Head of caudate nucleus (tissue), 42 donors: Measurements from ENCODE around the gene SRL.
A peak's percentile ranks its signal among the peaks of the same experiment; 100 is the strongest.
"Not testable (repeated sequence)": the region's sequence is repeated elsewhere in the genome, so short reads cannot be mapped to it uniquely, and the experiment has no call there.

Source experiments
- DNase-seq, 42 donors: peaks; one replicate each; pipeline versions ENCODE4 v3.0.0 to v3.0.0-alpha.2; 2020 to 2021; ENCODE audit warnings: mixed read lengths in 7 of 42
- intact Hi-C: fragments of 100-400 bp; cut with DNase I; formaldehyde crosslinking; loops from one replicate; pipeline ENCODE4 v1.15.0; 2022

Gene SRL

GRCh38 chr16:4183237-4184037 lies 58.4 kb downstream of the SRL start:
- intact Hi-C loops: loop anchor here (5.0 to 10.0 kb wide), 2 partner anchors 66 to 71 kb away; partner anchors contain the start of gene ADCY9
- DNase-seq: peak; percentile 71 to 97 (median 90)

- DNase-seq: peak in 2 of 42 donors; percentile 35 to 46
- intact Hi-C loops: loop anchor here (5.0 to 10.0 kb wide), 2 partner anchors 65 to 72 kb away; partner anchors contain the start of gene ADCY9
These were observed 59.2 kb downstream of the SRL start for GRCh38 chr16:4182581-4183236.

- intact Hi-C loops: loop anchor here (5.0 to 10.0 kb wide), 2 partner anchors 63 to 74 kb away; partner anchors contain the start of gene ADCY9
- DNase-seq: no peak
These were observed 61.4 kb downstream of the SRL start for GRCh38 chr16:4180511-4180910.

DNA sequence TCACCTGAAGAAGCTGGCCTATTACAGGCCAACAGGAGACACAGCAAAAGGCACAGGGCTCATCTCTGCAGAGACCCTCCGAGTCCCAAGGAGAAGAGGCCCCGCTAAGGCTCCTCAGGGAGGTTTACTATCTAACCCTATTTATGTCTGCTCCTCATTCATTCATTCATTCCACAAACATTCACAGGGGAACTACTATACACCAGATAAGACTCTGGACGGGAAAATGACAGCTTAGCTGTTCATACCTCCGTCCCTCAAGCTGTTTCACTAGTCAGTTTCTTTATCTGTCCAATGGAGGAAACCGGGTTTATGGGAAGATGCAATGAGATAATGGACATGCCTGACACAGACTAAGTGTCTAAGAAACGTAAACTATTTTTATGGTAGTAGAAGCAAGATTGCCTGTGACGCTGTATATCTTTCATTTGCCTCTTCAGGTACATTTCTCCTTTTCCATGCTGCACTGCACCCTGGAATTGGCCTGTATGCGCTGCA lies 62.1 kb downstream of the SRL start:
- intact Hi-C loops: loop anchor here (5.0 to 10.0 kb wide), 2 partner anchors 63 to 75 kb away; partner anchors contain the start of gene ADCY9
- DNase-seq: no peak

DNA sequence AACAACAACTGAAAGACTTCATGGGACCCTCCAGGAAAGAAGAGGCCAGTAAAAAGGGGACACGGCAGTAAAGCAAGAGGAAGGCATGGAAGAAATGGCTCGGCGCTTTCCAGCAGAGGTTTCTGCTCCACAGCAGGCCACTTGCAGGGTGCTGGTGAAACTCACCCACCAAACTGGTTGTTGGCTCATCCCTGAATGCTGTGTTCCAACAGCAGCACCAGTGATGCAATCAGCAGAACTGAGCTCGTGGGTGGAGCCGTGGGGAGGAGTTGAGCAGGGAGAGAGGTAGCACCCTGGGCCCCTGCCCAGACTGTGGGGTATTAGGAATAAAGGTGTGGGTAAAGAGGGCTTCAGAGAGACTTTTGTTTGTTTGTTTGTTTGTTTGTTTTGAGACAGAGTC lies 62.9 kb downstream of the SRL start:
- intact Hi-C loops: no loop called here
- peak; percentile 20 to 89 (median 66) for DNase-seq

GRCh38 chr16:4178468-4179010 lies 63.3 kb downstream of the SRL start:
- no peak for DNase-seq
- intact Hi-C loops: no loop called here

GRCh38 chr16:4176906-4177417 lies 64.9 kb downstream of the SRL start:
- intact Hi-C loops: no loop called here
- peak; percentile 29 to 89 (median 66) for DNase-seq

- no peak for DNase-seq
- intact Hi-C loops: no loop called here
These were observed 66.0 kb downstream of the SRL start for GRCh38 chr16:4175849-4176248.

GRCh38 chr16:4172070-4172469 lies 69.8 kb downstream of the SRL start:
- intact Hi-C loops: no loop called here
- DNase-seq: no peak

- intact Hi-C loops: no loop called here
- no peak for DNase-seq
These were observed 72.5 kb downstream of the SRL start for GRCh38 chr16:4169415-4169814.

GRCh38 chr16:4166821-4167220 lies 75.1 kb downstream of the SRL start:
- intact Hi-C loops: no loop called here
- no peak for DNase-seq

DNA sequence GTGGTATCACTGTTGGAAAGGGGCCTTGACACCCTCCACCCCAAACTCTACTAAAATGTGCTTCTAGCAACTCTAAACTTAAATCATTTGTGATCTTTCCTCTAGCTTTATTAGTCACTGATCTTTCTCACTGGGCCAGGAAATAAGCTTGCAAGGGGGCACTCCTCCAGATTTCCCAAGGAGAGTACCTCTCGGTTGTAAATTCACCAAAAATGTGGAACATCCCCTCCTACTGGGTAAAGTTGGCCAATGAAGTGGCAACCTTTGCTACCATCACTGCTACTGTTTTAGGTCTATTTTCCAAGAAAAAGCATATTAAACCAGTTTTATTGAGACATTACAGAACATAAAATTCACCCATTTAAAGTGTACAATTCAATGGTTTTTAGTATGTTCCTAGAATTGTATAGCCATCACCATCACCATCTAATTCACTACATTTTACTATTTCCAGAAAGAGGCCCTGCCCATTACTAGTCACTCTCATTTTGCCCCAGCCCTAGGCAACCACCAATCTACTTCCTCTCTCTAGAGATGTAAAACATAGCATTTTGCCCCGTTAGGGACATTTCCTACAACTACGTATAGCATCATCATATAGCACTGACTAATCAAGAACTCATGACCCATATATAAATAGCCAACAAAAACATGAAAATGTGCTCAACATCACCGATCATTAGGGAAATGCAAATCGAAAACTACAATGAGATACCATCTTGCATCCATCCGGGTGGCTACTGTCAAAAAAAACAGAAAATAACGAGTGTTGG lies 81.0 kb downstream of the SRL start:
- intact Hi-C loops: no loop called here

DNA sequence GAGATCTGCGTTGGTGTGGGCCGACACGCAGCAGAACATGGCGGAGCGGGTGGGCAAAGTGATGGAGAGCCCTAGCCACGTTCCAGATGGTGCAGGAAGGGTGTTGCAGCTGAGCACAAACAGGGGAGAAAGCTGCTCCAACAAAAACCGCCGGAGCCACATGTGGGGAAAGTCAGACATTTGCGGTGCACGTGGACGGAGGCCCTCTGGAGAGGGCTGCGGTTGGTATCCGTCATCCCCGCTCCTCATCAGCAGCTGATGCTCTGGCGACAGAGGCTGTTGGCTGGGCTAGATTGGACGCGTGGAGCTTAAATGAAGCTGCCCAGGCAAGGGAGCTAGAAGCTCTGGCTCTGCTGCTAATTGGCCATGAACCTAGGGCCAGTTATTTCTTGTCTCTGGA lies 82.2 kb downstream of the SRL start:
- intact Hi-C loops: no loop called here
- DNase-seq: no peak

More for the DNA sequence above, 81.0 kb downstream of the SRL start:
- no peak for DNase-seq

DNA sequence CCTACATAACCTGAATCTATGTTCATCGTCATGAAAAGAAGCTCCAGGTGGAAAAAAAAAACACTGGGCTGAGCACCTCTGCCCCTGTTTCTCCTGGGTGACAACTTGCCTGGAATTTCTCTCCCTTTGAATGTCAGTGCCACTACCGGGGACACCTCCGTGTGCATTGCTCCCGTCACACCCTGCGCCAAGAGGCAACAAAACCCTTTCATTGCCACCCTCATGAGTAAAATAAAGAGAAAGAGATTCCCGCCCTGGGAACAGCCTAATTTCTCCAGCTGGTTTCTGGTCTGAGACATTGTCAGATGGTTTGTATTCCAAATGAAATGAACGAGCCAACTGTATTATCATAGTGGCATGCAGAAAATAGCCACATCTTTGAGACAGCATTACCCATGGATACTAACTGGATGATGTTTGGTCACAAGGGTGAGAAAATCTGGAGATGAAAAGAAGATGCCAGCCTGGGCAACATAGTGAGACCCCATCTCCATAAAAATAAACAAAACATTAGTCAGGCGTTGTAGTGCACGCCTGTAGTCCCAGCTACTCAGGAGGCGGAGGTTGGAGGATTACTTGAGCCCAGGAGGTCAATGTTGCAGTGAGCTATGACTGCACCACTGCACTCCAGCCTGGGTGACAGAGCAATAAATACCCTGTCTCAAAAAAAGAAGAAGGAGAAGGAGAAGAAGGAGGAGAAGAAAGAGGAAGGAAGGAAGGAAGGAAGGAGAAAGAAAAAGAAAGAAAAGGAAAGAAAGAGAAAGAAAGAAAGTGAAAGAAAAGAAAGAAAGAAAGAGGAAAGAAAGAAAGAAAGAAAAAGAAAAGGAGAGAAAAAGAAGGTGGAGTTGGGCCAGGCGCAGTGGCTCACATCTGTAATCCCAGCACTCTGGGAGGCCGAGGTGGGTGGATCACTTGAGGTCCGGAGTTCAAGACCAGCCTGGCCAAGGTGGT lies 83.5 kb downstream of the SRL start:
- intact Hi-C loops: no loop called here
- no peak for DNase-seq

- no peak for DNase-seq
- intact Hi-C loops: no loop called here
These were observed 84.5 kb downstream of the SRL start for GRCh38 chr16:4157376-4157825.

DNA sequence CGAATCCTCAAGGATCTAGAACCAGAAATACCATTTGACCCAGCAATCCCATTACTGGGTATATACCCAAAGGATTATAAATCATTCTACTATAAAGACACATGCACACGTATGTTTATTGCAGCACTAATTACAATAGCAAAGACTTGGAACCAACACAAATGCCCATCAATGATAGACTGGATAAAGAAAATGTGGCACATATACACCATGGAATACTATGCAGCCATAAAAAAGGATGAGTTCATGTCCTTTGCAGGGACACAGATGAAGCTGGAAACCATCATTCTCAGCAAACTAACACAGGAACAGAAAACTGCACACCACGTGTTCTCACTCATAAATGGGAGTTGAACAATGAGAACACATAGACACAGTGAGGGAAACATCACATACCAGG lies 85.4 kb downstream of the SRL start:
- DNase-seq, intact Hi-C loops: not testable (repeated sequence)

DNA sequence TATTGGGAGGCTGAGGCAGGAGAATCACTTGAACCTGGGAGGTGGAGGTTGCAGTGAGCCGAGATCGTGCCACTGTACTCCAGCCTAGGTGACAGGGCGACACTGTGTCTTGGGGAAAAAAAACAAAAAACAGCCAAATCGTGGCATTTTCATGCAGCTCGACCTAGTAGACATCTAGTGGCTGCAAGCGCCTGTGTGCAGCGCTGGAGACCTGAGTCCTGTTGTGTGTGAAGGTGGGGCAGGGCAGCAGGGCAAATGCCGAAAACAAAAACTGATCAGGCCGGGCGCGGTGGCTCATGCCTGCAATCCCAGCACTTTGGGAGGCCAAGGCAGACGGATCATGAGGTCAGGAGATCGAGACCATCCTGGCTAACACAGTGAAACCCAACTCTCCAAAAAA lies 88.5 kb downstream of the SRL start:
- intact Hi-C loops, DNase-seq: not testable (repeated sequence)

- intact Hi-C loops: no loop called here
- DNase-seq: no peak
These were observed 89.6 kb downstream of the SRL start for GRCh38 chr16:4152267-4152666.
